Measurements from ENCODE around the gene CYP8B1.

Gene CYP8B1, protein sequence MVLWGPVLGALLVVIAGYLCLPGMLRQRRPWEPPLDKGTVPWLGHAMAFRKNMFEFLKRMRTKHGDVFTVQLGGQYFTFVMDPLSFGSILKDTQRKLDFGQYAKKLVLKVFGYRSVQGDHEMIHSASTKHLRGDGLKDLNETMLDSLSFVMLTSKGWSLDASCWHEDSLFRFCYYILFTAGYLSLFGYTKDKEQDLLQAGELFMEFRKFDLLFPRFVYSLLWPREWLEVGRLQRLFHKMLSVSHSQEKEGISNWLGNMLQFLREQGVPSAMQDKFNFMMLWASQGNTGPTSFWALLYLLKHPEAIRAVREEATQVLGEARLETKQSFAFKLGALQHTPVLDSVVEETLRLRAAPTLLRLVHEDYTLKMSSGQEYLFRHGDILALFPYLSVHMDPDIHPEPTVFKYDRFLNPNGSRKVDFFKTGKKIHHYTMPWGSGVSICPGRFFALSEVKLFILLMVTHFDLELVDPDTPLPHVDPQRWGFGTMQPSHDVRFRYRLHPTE
- total RNA-seq, result 0 reads per million in 3 donors

DNA sequence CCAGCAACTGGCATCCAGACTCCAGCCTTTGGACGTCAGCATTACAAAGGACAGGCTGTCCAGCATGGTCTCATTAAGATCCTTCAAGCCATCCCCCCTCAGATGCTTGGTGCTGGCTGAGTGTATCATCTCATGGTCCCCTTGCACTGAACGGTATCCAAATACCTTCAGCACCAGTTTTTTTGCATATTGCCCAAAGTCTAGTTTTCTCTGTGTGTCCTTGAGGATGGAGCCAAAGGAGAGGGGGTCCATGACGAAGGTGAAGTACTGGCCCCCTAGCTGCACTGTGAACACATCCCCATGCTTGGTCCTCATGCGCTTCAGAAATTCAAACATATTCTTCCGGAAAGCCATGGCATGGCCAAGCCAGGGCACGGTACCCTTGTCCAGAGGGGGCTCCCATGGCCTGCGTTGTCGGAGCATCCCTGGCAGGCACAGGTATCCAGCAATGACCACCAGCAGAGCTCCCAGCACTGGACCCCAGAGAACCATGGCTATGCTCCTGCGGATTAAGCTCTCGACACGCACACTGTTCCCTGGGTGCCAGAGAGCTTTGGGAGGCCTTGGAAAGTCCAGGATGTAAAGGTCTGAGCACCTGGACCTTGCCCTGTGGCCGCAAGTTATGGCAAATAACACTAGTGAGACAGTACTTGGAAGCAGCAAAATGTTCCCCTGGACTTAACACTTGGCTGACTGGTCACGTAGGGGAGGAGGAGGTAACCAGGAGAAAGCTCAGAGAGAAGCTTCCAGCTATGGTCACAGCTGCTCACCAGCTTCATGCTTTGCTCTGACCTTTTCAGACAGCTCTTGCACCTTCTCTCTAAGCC is at the start of gene CYP8B1:
Gene CYP8B1, minus strand, starts transcription at position 555 of the 827 bp plus-strand sequence. Its CDS starts 63 bp downstream, at position 492.
- no peak within 1 kb of the TSS for H3K27ac ChIP-seq (ENCODE audit: insufficient read depth, low read length, poor library complexity, severe bottlenecking)
- no peaks in the 10 kb centered on the region for H3K36me3 ChIP-seq (ENCODE audit: control insufficient read depth, insufficient read depth, low read length)
- no peaks in the 10 kb centered on the region for H3K27me3 ChIP-seq (replicated peaks; ENCODE audit: control insufficient read depth, insufficient read depth, low read length, poor library complexity, severe bottlenecking)
- H3K4me3 ChIP-seq (ENCODE audit: insufficient read depth, low read depth, low read length, poor library complexity, severe bottlenecking), result no peak within 1 kb of the TSS
- DNase-seq, result no peak
- peaks cover 2% of the 10 kb centered on the region for H3K4me1 ChIP-seq (ENCODE audit: control insufficient read depth, insufficient read depth, low read length, poor library complexity, severe bottlenecking)
- H3K9me3 ChIP-seq (ENCODE audit: control insufficient read depth, low read length), result no peaks in the 10 kb centered on the region

DNA sequence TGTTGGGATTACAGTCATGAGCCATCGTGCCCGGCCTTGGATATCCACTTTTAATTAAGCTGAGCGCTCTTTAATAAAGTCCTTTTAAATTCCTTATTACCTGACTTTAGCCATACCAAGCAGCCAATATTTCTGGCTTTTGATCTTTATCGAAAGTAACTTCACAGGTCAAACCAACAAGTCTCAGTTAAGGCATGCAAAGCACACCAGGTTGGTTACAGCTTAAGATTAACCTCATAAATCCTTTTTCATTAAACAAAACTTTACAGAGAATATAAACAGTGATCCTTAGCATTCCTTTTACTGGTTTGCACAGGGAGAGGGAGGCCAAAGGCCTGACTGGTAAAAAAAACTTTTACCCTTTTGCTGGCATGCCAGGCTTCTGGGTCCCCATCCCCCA is 47.9 kb upstream of the CYP8B1 start:
- Histone ChIP-seq H3K36me3 (ENCODE audit: control insufficient read depth, insufficient read depth, low read length) (no peaks in the 10 kb centered on the region), H3K27me3 (replicated peaks; ENCODE audit: control insufficient read depth, insufficient read depth, low read length, poor library complexity, severe bottlenecking) (no peaks in the 10 kb centered on the region), H3K27ac (ENCODE audit: insufficient read depth, low read length, poor library complexity, severe bottlenecking) (no peak overlapping the region), H3K4me3 (ENCODE audit: insufficient read depth, low read depth, low read length, poor library complexity, severe bottlenecking) (no peak overlapping the region), H3K9me3 (ENCODE audit: control insufficient read depth, low read length) (no peaks in the 10 kb centered on the region), H3K4me1 (ENCODE audit: control insufficient read depth, insufficient read depth, low read length, poor library complexity, severe bottlenecking) (no peaks in the 10 kb centered on the region)
- no peak for DNase-seq

DNA sequence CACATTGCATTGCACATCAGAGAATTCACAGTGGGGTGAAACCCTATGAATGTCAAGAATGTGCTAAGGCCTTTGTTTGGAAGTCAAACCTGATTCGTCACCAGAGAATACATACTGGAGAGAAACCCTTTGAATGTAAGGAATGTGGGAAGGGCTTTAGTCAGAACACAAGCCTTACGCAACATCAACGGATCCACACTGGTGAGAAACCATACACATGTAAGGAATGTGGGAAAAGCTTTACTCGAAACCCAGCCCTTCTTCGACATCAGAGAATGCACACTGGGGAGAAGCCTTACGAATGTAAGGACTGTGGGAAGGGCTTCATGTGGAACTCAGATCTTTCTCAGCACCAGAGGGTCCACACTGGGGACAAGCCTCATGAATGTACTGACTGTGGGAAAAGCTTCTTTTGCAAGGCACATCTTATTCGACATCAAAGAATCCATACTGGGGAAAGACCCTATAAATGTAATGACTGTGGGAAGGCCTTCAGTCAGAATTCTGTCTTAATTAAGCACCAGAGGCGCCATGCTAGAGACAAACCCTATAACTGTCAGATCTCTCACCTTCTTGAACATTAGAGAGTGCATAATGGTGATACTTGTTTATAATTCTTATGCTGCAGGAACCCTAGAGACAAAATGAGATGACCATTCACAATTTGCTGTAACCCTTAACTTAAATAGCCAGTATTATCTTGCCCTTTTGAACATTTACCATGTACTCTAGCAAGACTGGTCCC is 39.3 kb upstream of the CYP8B1 start:
- no peak overlapping the region for H3K4me3 ChIP-seq (ENCODE audit: insufficient read depth, low read depth, low read length, poor library complexity, severe bottlenecking)
- H3K27me3 ChIP-seq (replicated peaks; ENCODE audit: control insufficient read depth, insufficient read depth, low read length, poor library complexity, severe bottlenecking), result no peaks in the 10 kb centered on the region
- no peak overlapping the region for H3K27ac ChIP-seq (ENCODE audit: insufficient read depth, low read length, poor library complexity, severe bottlenecking)
- no peak for DNase-seq
- peaks cover 12% of the 10 kb centered on the region for H3K9me3 ChIP-seq (ENCODE audit: control insufficient read depth, low read length)
- H3K36me3 ChIP-seq (ENCODE audit: control insufficient read depth, insufficient read depth, low read length), result no peaks in the 10 kb centered on the region
- no peaks in the 10 kb centered on the region for H3K4me1 ChIP-seq (ENCODE audit: control insufficient read depth, insufficient read depth, low read length, poor library complexity, severe bottlenecking)

DNA sequence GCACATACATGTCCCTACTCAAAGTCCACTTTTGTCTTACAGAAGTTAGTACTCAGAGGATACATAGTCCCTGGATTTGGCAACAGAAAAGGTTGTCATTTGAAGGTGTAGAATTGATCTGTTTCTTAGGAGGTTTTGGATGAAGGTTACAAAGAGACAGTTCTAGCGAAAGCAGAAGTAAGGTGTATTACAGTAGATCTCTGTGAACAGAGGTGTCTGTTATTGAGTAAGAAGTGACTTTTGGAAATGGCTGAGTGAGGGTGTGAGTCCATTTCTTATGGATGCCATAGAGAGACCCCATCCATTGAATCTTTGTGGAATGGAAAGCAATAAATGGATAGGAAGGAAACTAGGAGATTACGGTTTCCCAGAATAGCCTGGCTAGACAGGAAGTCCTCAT is 35.9 kb upstream of the CYP8B1 start:
- DNase-seq, result no peak
- Histone ChIP-seq H3K4me3 (ENCODE audit: insufficient read depth, low read depth, low read length, poor library complexity, severe bottlenecking) (no peak overlapping the region), H3K27me3 (replicated peaks; ENCODE audit: control insufficient read depth, insufficient read depth, low read length, poor library complexity, severe bottlenecking) (no peaks in the 10 kb centered on the region), H3K9me3 (ENCODE audit: control insufficient read depth, low read length) (peaks cover 12% of the 10 kb centered on the region), H3K27ac (ENCODE audit: insufficient read depth, low read length, poor library complexity, severe bottlenecking) (no peak overlapping the region), H3K4me1 (ENCODE audit: control insufficient read depth, insufficient read depth, low read length, poor library complexity, severe bottlenecking) (peaks cover 3% of the 10 kb centered on the region), H3K36me3 (ENCODE audit: control insufficient read depth, insufficient read depth, low read length) (no peaks in the 10 kb centered on the region)

DNA sequence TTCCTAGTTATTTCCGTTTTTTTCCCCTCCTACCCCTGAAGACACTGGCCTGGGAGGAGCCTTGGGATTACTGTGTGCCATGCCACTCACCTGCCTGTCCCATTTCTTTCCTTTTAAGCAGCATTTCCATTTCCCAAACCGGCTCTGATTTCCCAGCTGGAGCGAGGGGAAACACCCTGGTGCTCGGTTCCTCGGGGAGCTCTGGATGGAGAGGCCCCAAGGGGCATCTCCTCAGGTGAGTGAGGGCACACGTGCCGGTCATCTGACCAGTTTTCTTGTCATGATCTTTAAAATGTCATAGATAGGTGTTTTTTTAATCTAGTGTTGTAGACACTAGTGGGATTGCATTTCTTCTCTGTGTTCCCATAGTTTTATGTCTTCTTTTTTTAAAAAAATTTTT is 33.0 kb upstream of the CYP8B1 start:
- Histone ChIP-seq H3K9me3 (ENCODE audit: control insufficient read depth, low read length) (peaks cover 2% of the 10 kb centered on the region), H3K27ac (ENCODE audit: insufficient read depth, low read length, poor library complexity, severe bottlenecking) (no peak overlapping the region), H3K4me3 (ENCODE audit: insufficient read depth, low read depth, low read length, poor library complexity, severe bottlenecking) (no peak overlapping the region), H3K27me3 (replicated peaks; ENCODE audit: control insufficient read depth, insufficient read depth, low read length, poor library complexity, severe bottlenecking) (no peaks in the 10 kb centered on the region), H3K4me1 (ENCODE audit: control insufficient read depth, insufficient read depth, low read length, poor library complexity, severe bottlenecking) (peaks cover 7% of the 10 kb centered on the region), H3K36me3 (ENCODE audit: control insufficient read depth, insufficient read depth, low read length) (no peaks in the 10 kb centered on the region)
- DNase-seq, result no peak

DNA sequence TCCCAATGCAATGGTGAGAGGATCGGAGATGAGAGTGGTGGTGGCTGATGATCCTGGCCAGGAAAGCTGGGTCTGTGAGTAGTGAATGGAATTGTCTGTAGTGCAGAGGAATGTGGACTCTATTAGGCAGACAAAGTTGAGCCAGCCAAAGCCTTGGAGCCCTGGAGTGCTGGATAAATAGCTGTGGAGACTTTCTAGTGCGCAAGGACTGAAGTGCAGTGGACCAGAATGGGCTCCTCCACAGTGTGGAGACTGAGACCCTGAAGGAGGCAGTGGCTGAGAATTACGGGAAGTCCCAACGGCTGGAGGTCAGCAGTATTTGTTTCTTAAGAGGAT is 31.1 kb upstream of the CYP8B1 start:
- peaks cover 3% of the 10 kb centered on the region for H3K9me3 ChIP-seq (ENCODE audit: control insufficient read depth, low read length)
- no peak overlapping the region for H3K27ac ChIP-seq (ENCODE audit: insufficient read depth, low read length, poor library complexity, severe bottlenecking)
- peaks cover 7% of the 10 kb centered on the region for H3K4me1 ChIP-seq (ENCODE audit: control insufficient read depth, insufficient read depth, low read length, poor library complexity, severe bottlenecking)
- H3K4me3 ChIP-seq (ENCODE audit: insufficient read depth, low read depth, low read length, poor library complexity, severe bottlenecking), result no peak overlapping the region
- no peaks in the 10 kb centered on the region for H3K36me3 ChIP-seq (ENCODE audit: control insufficient read depth, insufficient read depth, low read length)
- DNase-seq, result no peak
- no peaks in the 10 kb centered on the region for H3K27me3 ChIP-seq (replicated peaks; ENCODE audit: control insufficient read depth, insufficient read depth, low read length, poor library complexity, severe bottlenecking)

DNA sequence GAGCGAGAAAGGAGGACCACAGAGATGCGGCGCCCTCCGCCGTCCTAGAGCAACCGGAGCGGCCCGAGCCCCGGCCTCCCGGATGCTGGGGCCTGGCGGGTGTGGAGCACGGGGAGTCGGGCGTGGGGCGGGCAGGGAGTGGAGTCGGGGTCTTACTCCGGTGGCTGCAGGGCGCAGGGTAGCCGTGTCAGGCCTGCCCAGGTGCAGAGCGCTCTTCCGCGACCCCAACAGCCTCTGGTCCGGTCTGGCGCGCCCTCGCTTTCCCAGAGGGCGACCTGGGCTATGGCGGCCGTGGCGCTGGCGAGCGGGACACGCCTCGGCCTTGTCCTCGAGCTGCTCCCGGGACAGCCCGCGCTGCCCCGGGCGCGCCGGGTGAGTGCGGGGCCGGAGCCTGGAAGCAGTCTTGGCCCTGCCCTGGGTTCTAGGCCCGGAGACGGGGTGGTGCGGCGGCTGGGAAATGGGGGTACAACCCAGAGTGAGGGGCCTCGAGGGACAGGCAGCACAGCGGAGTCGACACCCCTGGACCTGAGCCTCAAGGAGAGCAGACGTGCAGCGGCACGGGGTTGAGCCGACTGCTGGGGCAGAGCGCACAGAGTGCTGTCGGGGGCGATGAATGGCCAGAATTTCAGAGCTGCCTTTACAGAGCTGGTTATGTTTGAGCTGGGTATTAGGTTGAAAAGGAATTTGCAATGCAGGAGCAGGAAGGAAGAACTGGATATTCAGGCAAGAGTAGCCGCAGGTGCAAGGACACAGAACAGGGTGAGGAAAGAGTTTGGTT is 30.6 kb upstream of the CYP8B1 start, which contains the start of gene ZNF662:
Gene ZNF662, plus strand, starts transcription at position 73 of the 778 bp plus-strand sequence. CDS start 1,973 bp downstream, outside the sequence.
- no peaks in the 10 kb centered on the region for H3K27me3 ChIP-seq (replicated peaks; ENCODE audit: control insufficient read depth, insufficient read depth, low read length, poor library complexity, severe bottlenecking)
- peaks cover 7% of the 10 kb centered on the region for H3K4me1 ChIP-seq (ENCODE audit: control insufficient read depth, insufficient read depth, low read length, poor library complexity, severe bottlenecking)
- H3K36me3 ChIP-seq (ENCODE audit: control insufficient read depth, insufficient read depth, low read length), result no peaks in the 10 kb centered on the region
- peak within 1 kb of the TSS; percentile 51 for H3K4me3 ChIP-seq (ENCODE audit: insufficient read depth, low read depth, low read length, poor library complexity, severe bottlenecking)
- no peak within 1 kb of the TSS for H3K27ac ChIP-seq (ENCODE audit: insufficient read depth, low read length, poor library complexity, severe bottlenecking)
- H3K9me3 ChIP-seq (ENCODE audit: control insufficient read depth, low read length), result peaks cover 3% of the 10 kb centered on the region
- no peak for DNase-seq

DNA sequence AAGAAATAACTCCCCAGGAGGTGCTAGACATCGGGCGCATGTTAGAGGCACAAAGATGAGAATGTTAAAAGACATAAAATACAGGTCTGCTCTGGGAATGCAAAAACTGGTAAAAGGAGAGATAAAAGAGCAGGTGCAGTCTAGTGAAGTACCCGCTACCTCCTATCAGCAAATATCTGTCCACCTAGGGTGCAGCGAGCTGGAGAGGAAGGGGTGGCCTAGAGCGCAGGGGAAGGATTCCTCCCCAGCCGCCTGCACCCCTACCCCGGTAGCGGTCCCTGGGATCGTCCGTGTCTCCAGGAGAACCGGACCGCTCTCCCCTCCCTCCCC is 30.0 kb upstream of the CYP8B1 start:
- Histone ChIP-seq H3K36me3 (ENCODE audit: control insufficient read depth, insufficient read depth, low read length) (no peaks in the 10 kb centered on the region), H3K4me1 (ENCODE audit: control insufficient read depth, insufficient read depth, low read length, poor library complexity, severe bottlenecking) (peaks cover 7% of the 10 kb centered on the region), H3K27ac (ENCODE audit: insufficient read depth, low read length, poor library complexity, severe bottlenecking) (no peak overlapping the region), H3K27me3 (replicated peaks; ENCODE audit: control insufficient read depth, insufficient read depth, low read length, poor library complexity, severe bottlenecking) (no peaks in the 10 kb centered on the region), H3K4me3 (ENCODE audit: insufficient read depth, low read depth, low read length, poor library complexity, severe bottlenecking) (peak overlapping the region; percentile 51), H3K9me3 (ENCODE audit: control insufficient read depth, low read length) (peaks cover 3% of the 10 kb centered on the region)
- no peak for DNase-seq

DNA sequence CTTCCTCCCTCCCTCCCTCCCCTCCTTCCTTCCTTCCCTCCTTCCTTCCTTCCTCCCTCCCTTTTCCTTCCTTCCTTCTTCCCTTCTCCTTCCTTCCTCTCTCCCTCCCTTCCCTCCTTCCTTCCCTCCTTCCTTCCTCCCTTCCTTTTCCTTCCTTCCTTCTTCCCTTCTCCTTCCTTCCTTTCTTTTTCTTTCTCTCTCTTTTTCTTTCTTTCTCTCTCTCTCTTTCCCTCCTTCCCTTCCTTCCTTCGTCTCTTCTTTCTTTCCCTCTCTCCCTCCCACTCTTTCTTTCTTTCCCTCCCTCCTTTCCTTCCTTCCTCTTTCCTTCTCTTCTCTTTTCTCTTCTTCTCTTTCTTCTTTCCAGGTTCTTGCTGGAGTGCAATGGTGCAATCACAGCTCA is 28.4 kb upstream of the CYP8B1 start:
- H3K27me3 ChIP-seq (replicated peaks; ENCODE audit: control insufficient read depth, insufficient read depth, low read length, poor library complexity, severe bottlenecking), result no peaks in the 10 kb centered on the region
- no peak overlapping the region for H3K4me3 ChIP-seq (ENCODE audit: insufficient read depth, low read depth, low read length, poor library complexity, severe bottlenecking)
- H3K4me1 ChIP-seq (ENCODE audit: control insufficient read depth, insufficient read depth, low read length, poor library complexity, severe bottlenecking), result peaks cover 7% of the 10 kb centered on the region
- no peaks in the 10 kb centered on the region for H3K36me3 ChIP-seq (ENCODE audit: control insufficient read depth, insufficient read depth, low read length)
- H3K27ac ChIP-seq (ENCODE audit: insufficient read depth, low read length, poor library complexity, severe bottlenecking), result no peak overlapping the region
- peaks cover 3% of the 10 kb centered on the region for H3K9me3 ChIP-seq (ENCODE audit: control insufficient read depth, low read length)
- no peak for DNase-seq
